ENCODE results near the gene ZNF581.

ZNF581 gene

GRCh38 chr19:55603581-55604292 lies 39.7 kb upstream of the ZNF581 start:
- DNase-seq (ENCODE audit: low read depth) = no peak
- no peak for TF ChIP-seq CTCF (IDR thresholded peaks at IDR 0.05; ENCODE audit: control insufficient read depth, extremely low read depth, insufficient read depth)
- no peak overlapping the region for H3K4me3 ChIP-seq (ENCODE audit: low read depth, low read length)

- H3K4me3 ChIP-seq (ENCODE audit: low read depth, low read length) = peak overlapping the region; percentile 96
- peak; percentile 81 for DNase-seq (ENCODE audit: low read depth)
- TF ChIP-seq CTCF (IDR thresholded peaks at IDR 0.05; ENCODE audit: control insufficient read depth, extremely low read depth, insufficient read depth) = no peak
Observed at GRCh38 chr19:55605207-55605636, 38.2 kb upstream of the ZNF581 start.

GRCh38 chr19:55605637-55606470 lies 37.6 kb upstream of the ZNF581 start, which contains the start of gene ZNF865:
Gene ZNF865 (plus strand): TSS chr19:55605647. CDS start chr19:55613619, 7,972 bp downstream.
- TF ChIP-seq CTCF (IDR thresholded peaks at IDR 0.05; ENCODE audit: control insufficient read depth, extremely low read depth, insufficient read depth) = peak; percentile 90
- peak; percentile 40 for DNase-seq (ENCODE audit: low read depth)
- peak within 1 kb of the TSS; percentile 96 for H3K4me3 ChIP-seq (ENCODE audit: low read depth, low read length)

- H3K4me3 ChIP-seq (ENCODE audit: low read depth, low read length) = peak overlapping the region; percentile 96
- no peak for TF ChIP-seq CTCF (IDR thresholded peaks at IDR 0.05; ENCODE audit: control insufficient read depth, extremely low read depth, insufficient read depth)
- DNase-seq (ENCODE audit: low read depth) = no peak
Observed at GRCh38 chr19:55606471-55606787, 37.0 kb upstream of the ZNF581 start.

GRCh38 chr19:55606817-55607216 lies 36.6 kb upstream of the ZNF581 start:
- no peak for DNase-seq (ENCODE audit: low read depth)
- H3K4me3 ChIP-seq (ENCODE audit: low read depth, low read length) = peak overlapping the region; percentile 96
- no peak for TF ChIP-seq CTCF (IDR thresholded peaks at IDR 0.05; ENCODE audit: control insufficient read depth, extremely low read depth, insufficient read depth)

GRCh38 chr19:55609326-55609725 lies 34.1 kb upstream of the ZNF581 start:
- DNase-seq (ENCODE audit: low read depth) = no peak
- TF ChIP-seq CTCF (IDR thresholded peaks at IDR 0.05; ENCODE audit: control insufficient read depth, extremely low read depth, insufficient read depth) = no peak
- H3K4me3 ChIP-seq (ENCODE audit: low read depth, low read length) = no peak overlapping the region
